Upper lobe of left lung (tissue), 4 donors: ENCODE results near the gene EPHA8.

Experiments used
- EP300 ChIP-seq, 4 donors: sonication (generic); formaldehyde crosslinking; IDR thresholded peaks; one replicate each; pipeline ENCODE4 v1.5.1; 2017; ENCODE audit warnings: antibody characterized with exemption in 4 of 4, control low read depth in 2 of 4
- POLR2A ChIP-seq, 4 donors: fragments of 450-650 bp; IDR thresholded peaks; one replicate each; pipeline ENCODE4 v1.5.1; 2016 to 2017; ENCODE audit warnings: antibody characterized with exemption in 4 of 4, mild to moderate bottlenecking in 2 of 4
- POLR2AphosphoS5 ChIP-seq, 2 donors: sonication (generic); formaldehyde crosslinking; IDR thresholded peaks; one replicate each; pipeline ENCODE4 v1.5.1; 2017; ENCODE audit warnings: antibody characterized with exemption in 2 of 2
- TF ChIP-seq, protein P1 (sequence below), 6 experiments: fragments of 450-650 bp in 4 of 6; fragments of 200-600 bp in 2 of 6; sonication (generic) in 2 of 6; IDR thresholded peaks; one replicate each; pipeline ENCODE4 v1.5.1; 2016 to 2019; ENCODE audit warnings: antibody characterized with exemption in 6 of 6

DNA sequence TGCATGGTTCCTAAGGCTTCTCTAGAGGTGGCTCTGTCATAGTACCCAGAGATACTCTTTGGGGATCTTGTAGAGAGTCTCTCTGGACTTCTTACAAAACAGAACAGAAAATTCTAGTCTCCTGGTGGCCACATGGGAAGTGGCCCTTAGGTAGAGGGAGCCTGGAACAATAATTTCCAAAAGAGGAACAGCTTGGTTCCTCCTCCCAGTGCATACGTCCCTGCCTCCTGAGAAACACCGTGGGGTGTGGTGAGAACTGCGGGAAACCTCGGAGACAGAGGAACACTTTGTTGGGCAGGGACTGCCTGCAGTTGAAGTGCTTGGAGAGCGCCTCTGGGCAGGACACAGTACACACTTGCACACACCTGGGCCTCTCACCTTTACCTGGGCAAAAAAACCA is 38.8 kb upstream of the EPHA8 start:
- TF ChIP-seq, protein P1, sequence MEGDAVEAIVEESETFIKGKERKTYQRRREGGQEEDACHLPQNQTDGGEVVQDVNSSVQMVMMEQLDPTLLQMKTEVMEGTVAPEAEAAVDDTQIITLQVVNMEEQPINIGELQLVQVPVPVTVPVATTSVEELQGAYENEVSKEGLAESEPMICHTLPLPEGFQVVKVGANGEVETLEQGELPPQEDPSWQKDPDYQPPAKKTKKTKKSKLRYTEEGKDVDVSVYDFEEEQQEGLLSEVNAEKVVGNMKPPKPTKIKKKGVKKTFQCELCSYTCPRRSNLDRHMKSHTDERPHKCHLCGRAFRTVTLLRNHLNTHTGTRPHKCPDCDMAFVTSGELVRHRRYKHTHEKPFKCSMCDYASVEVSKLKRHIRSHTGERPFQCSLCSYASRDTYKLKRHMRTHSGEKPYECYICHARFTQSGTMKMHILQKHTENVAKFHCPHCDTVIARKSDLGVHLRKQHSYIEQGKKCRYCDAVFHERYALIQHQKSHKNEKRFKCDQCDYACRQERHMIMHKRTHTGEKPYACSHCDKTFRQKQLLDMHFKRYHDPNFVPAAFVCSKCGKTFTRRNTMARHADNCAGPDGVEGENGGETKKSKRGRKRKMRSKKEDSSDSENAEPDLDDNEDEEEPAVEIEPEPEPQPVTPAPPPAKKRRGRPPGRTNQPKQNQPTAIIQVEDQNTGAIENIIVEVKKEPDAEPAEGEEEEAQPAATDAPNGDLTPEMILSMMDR (IDR thresholded peaks at IDR 0.05) = no peak
- TF ChIP-seq POLR2AphosphoS5 (IDR thresholded peaks at IDR 0.05) (no peak), POLR2A (IDR thresholded peaks at IDR 0.05) (no peak), EP300 (IDR thresholded peaks at IDR 0.05) (no peak)
